GM21825 (cell line): ENCODE measurements around the gene DNAJB13.

Experiments
- ATAC-seq: cut with Tn5 transposase; IDR thresholded peaks from one replicate; pipeline ENCODE4 v1.9.1; 2021; ENCODE audit warnings: mild to moderate bottlenecking, moderate library complexity; ENCODE audit not compliant: unreplicated experiment

Gene DNAJB13

GRCh38 chr11:73949912-73950311, 914 bp upstream of the DNAJB13 start:
- ATAC-seq = no peak

GRCh38 chr11:73951797-73952196, 971 bp downstream of the DNAJB13 start:
- ATAC-seq = no peak

GRCh38 chr11:73956876-73957653, 6.2 kb downstream of the DNAJB13 start:
- ATAC-seq = no peak

- no peak for ATAC-seq
These were observed 7.0 kb downstream of the DNAJB13 start for GRCh38 chr11:73957654-73958361.

- ATAC-seq = no peak
These were observed 7.8 kb downstream of the DNAJB13 start for GRCh38 chr11:73958521-73959141.

GRCh38 chr11:73961321-73961720, 10.5 kb downstream of the DNAJB13 start:
- ATAC-seq = no peak

- ATAC-seq = no peak
These were observed 11.4 kb downstream of the DNAJB13 start for GRCh38 chr11:73962101-73962705.

GRCh38 chr11:73963861-73964260, 13.0 kb downstream of the DNAJB13 start:
- no peak for ATAC-seq

GRCh38 chr11:73965076-73965763, 14.4 kb downstream of the DNAJB13 start:
- ATAC-seq = no peak

GRCh38 chr11:73965764-73966121, 14.9 kb downstream of the DNAJB13 start:
- ATAC-seq = no peak

- ATAC-seq = no peak
These were observed 17.6 kb downstream of the DNAJB13 start for GRCh38 chr11:73968356-73968966.

- ATAC-seq = no peak
These were observed 18.3 kb downstream of the DNAJB13 start for GRCh38 chr11:73969091-73969490.

GRCh38 chr11:73969991-73970800, 19.4 kb downstream of the DNAJB13 start:
- ATAC-seq = no peak

- no peak for ATAC-seq
These were observed 20.4 kb downstream of the DNAJB13 start for GRCh38 chr11:73971175-73971719.

- ATAC-seq = no peak
These were observed 21.4 kb downstream of the DNAJB13 start for GRCh38 chr11:73972187-73972586.

- no peak for ATAC-seq
These were observed 22.0 kb downstream of the DNAJB13 start for GRCh38 chr11:73972620-73973449.

GRCh38 chr11:73974604-73975478, 24.0 kb downstream of the DNAJB13 start:
- no peak for ATAC-seq

GRCh38 chr11:73975479-73975757, 24.6 kb downstream of the DNAJB13 start:
- no peak for ATAC-seq
